ENCODE measurements around the gene PAN2. TPM values are rescaled to one million over a fixed set of nuclear protein-coding genes. Genes with fewer than 3 reads are reported as not detected.

The PAN2 gene
- total RNA-seq, 4 donors from 2014 or later, result 14.1 to 34.5 (median 24.4) TPM

DNA sequence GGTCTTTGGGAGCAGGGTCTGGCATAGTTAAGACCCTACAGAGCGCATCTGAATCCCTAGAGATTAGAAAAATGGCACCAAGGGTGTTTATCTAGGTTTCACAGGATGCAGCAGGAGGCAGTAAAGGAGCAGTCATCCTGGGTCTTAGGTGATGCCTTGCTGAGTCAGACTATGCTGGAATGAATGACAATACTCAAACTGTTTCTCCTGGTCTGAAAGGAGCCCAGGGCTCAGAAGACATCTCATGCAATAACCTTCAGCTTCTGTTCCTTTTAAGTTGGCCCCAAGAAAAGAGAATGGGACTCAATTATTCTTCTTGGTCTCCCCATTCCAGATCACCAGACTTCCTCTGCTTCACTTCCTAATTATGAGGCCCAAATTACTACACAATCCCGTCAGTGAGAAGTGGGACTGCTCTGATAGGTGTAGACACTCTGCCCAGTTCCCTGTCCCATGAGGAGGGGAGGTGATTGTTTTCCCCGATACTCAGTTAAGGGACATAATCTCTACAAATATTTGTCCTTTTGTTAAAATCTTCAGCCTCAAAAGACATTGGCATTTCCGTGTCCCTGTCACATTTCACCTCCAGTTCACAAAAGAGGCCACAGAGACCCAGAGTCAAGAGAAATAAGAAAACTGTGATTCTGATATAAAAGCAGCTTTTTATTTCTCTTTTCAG lies 43.6 kb upstream of the PAN2 start:
- 78% methylated on average over 4 of the region's 4 CpGs for WGBS

GRCh38 chr12:56375598-56376434 lies 42.0 kb upstream of the PAN2 start:
- 62% methylated on average over 11 of the region's 11 CpGs for WGBS
- intact Hi-C loops (cut with DNase I), result loop anchor here (10.0 kb wide), 1 partner anchor 49 kb away; no protein-coding TSS in a partner anchor
- no peaks in the 10 kb centered on the region for H3K9me3 ChIP-seq
- DNase-seq (ENCODE audit: extremely low spot score), result no peak
- TF ChIP-seq, protein P1, sequence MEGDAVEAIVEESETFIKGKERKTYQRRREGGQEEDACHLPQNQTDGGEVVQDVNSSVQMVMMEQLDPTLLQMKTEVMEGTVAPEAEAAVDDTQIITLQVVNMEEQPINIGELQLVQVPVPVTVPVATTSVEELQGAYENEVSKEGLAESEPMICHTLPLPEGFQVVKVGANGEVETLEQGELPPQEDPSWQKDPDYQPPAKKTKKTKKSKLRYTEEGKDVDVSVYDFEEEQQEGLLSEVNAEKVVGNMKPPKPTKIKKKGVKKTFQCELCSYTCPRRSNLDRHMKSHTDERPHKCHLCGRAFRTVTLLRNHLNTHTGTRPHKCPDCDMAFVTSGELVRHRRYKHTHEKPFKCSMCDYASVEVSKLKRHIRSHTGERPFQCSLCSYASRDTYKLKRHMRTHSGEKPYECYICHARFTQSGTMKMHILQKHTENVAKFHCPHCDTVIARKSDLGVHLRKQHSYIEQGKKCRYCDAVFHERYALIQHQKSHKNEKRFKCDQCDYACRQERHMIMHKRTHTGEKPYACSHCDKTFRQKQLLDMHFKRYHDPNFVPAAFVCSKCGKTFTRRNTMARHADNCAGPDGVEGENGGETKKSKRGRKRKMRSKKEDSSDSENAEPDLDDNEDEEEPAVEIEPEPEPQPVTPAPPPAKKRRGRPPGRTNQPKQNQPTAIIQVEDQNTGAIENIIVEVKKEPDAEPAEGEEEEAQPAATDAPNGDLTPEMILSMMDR (IDR thresholded peaks at IDR 0.05), result no peak
- no peak for TF ChIP-seq POLR2AphosphoS5 (IDR thresholded peaks at IDR 0.05)
- TF ChIP-seq POLR2A (IDR thresholded peaks at IDR 0.05; ENCODE audit: low read depth), result no peak
- no peak for TF ChIP-seq EP300 (IDR thresholded peaks at IDR 0.05)
- H3K27ac ChIP-seq (replicated peaks in 1 of 4), result no peak overlapping the region
- no peaks in the 10 kb centered on the region for H3K27me3 ChIP-seq
- no peak overlapping the region for H3K4me3 ChIP-seq
- no peaks in the 10 kb centered on the region for H3K4me1 ChIP-seq
- H3K36me3 ChIP-seq, result no peaks in the 10 kb centered on the region

More for the DNA sequence above, 43.6 kb upstream of the PAN2 start:
- Histone ChIP-seq H3K27me3 (no peaks in the 10 kb centered on the region), H3K9me3 (no peaks in the 10 kb centered on the region), H3K4me3 (no peak overlapping the region), H3K27ac (replicated peaks in 1 of 4) (no peak overlapping the region), H3K4me1 (no peaks in the 10 kb centered on the region), H3K36me3 (no peaks in the 10 kb centered on the region)
- TF ChIP-seq EP300 (IDR thresholded peaks at IDR 0.05), result no peak
- TF ChIP-seq, protein P1 (IDR thresholded peaks at IDR 0.05), result no peak
- TF ChIP-seq POLR2A (IDR thresholded peaks at IDR 0.05; ENCODE audit: low read depth), result no peak
- TF ChIP-seq POLR2AphosphoS5 (IDR thresholded peaks at IDR 0.05), result no peak
- intact Hi-C loops (cut with DNase I), result loop anchor here (10.0 kb wide), 1 partner anchor 47 kb away; no protein-coding TSS in a partner anchor
- DNase-seq (ENCODE audit: extremely low spot score), result no peak

GRCh38 chr12:56374726-56375597 lies 41.2 kb upstream of the PAN2 start:
- no peaks in the 10 kb centered on the region for H3K9me3 ChIP-seq
- no peak overlapping the region for H3K27ac ChIP-seq (replicated peaks in 1 of 4)
- WGBS, result 65% methylated on average over 7 of the region's 7 CpGs
- H3K36me3 ChIP-seq, result no peaks in the 10 kb centered on the region
- no peak overlapping the region for H3K4me3 ChIP-seq
- no peak for TF ChIP-seq POLR2A (IDR thresholded peaks at IDR 0.05; ENCODE audit: low read depth)
- TF ChIP-seq, protein P1 (IDR thresholded peaks at IDR 0.05), result no peak
- TF ChIP-seq EP300 (IDR thresholded peaks at IDR 0.05), result no peak
- DNase-seq (ENCODE audit: extremely low spot score), result no peak
- H3K4me1 ChIP-seq, result no peaks in the 10 kb centered on the region
- intact Hi-C loops (cut with DNase I), result loop anchor here (10.0 kb wide), 1 partner anchor 50 kb away; no protein-coding TSS in a partner anchor
- H3K27me3 ChIP-seq, result no peaks in the 10 kb centered on the region

- no peaks in the 10 kb centered on the region for H3K9me3 ChIP-seq
- 97% methylated on average over 1 of the region's 1 CpG for WGBS
- no peak overlapping the region for H3K27ac ChIP-seq (replicated peaks in 1 of 4)
- DNase-seq (ENCODE audit: extremely low spot score), result no peak
- no peak for TF ChIP-seq EP300 (IDR thresholded peaks at IDR 0.05)
- TF ChIP-seq POLR2AphosphoS5 (IDR thresholded peaks at IDR 0.05), result no peak
- TF ChIP-seq, protein P1 (IDR thresholded peaks at IDR 0.05), result no peak
- no peak for TF ChIP-seq POLR2A (IDR thresholded peaks at IDR 0.05; ENCODE audit: low read depth)
- H3K36me3 ChIP-seq, result no peaks in the 10 kb centered on the region
- H3K4me1 ChIP-seq, result no peaks in the 10 kb centered on the region
- no peaks in the 10 kb centered on the region for H3K27me3 ChIP-seq
- no peak overlapping the region for H3K4me3 ChIP-seq
- intact Hi-C loops (cut with DNase I), result loop anchor here (10.0 kb wide), 1 partner anchor 51 kb away; no protein-coding TSS in a partner anchor
These were observed 39.7 kb upstream of the PAN2 start for GRCh38 chr12:56373515-56373914.

Data from esophagus muscularis mucosa (tissue), 4 donors.